Activated CD4-positive, alpha-beta T cell treated with anti-CD3 and anti-CD28 coated beads, Interleukin-2, amount 10 ng/mL, durations not matched to agents 24 days and 14 days (primary cell): ENCODE measurements around the gene TMEM179. TPM values are rescaled to one million over a fixed set of nuclear protein-coding genes. Genes with fewer than 3 reads are reported as not detected.

Source experiments
- DNase-seq: peaks from one replicate; pipeline ENCODE4 v3.0.0; 2022
- H3K27ac Mint-ChIP-seq: one replicate; pipeline ENCODE4 v1.8.0; 2022; ENCODE audit warnings: mild to moderate bottlenecking, mixed read lengths
- H3K27me3 Mint-ChIP-seq: one replicate; pipeline ENCODE4 v1.8.0; 2022; ENCODE audit warnings: mixed read lengths
- H3K36me3 Mint-ChIP-seq: one replicate; pipeline ENCODE4 v1.8.0; 2022; ENCODE audit warnings: low read depth, mild to moderate bottlenecking, mixed read lengths
- H3K4me1 Mint-ChIP-seq: one replicate; pipeline ENCODE4 v1.8.0; 2021; ENCODE audit warnings: mixed read lengths
- H3K4me3 Mint-ChIP-seq: one replicate; pipeline ENCODE4 v1.8.0; 2022; ENCODE audit warnings: mild to moderate bottlenecking, moderate library complexity, mixed read lengths
- H3K9me3 Mint-ChIP-seq: one replicate; pipeline ENCODE4 v1.8.0; 2021; ENCODE audit warnings: mixed read lengths
- intact Hi-C: fragments of 100-400 bp; cut with micrococcal nuclease; formaldehyde crosslinking; loops from one replicate; pipeline ENCODE4 v1.15.1; 2023
- total RNA-seq: library from RNA; stranded (reverse); gene quantifications from 2 replicates; pipeline ENCODE4 v1.2.3, GENCODE V29; 2022

The TMEM179 gene
- total RNA-seq, 1 donor from 2014 or later: 0.28 TPM

- Mint-ChIP-seq H3K4me1 (no peaks in the 10 kb centered on the region), H3K27me3 (peaks cover 2% of the 10 kb centered on the region), H3K36me3 (no peaks in the 10 kb centered on the region), H3K9me3 (no peaks in the 10 kb centered on the region), H3K4me3 (no peak overlapping the region), H3K27ac (no peak overlapping the region)
- DNase-seq: no peak
- intact Hi-C loops: no loop called here
Observed at GRCh38 chr14:104542871-104543830, 61.4 kb downstream of the TMEM179 start.

- DNase-seq: no peak
- peaks cover 2% of the 10 kb centered on the region for H3K27me3 Mint-ChIP-seq
- H3K9me3 Mint-ChIP-seq: no peaks in the 10 kb centered on the region
- peaks cover 2% of the 10 kb centered on the region for H3K4me1 Mint-ChIP-seq
- H3K36me3 Mint-ChIP-seq: no peaks in the 10 kb centered on the region
- intact Hi-C loops: no loop called here
- no peak overlapping the region for H3K4me3 Mint-ChIP-seq
- no peak overlapping the region for H3K27ac Mint-ChIP-seq
Observed at GRCh38 chr14:104541905-104542465, 62.6 kb downstream of the TMEM179 start.

Other genes starting within 250 kb of the TMEM179 start
- gene C14orf180, start 25.0 kb downstream of the TMEM179 start, total RNA-seq: not detected in 2 replicates
- gene INF2, start 84.8 kb upstream of the TMEM179 start, total RNA-seq: 90.9 and 92.3 TPM in 2 replicates
- 0.96 and 1.4 TPM in 2 replicates for gene ADSS1, start 119.5 kb upstream of the TMEM179 start, total RNA-seq
- 117 and 123 TPM in 2 replicates for gene SIVA1, start 148.4 kb upstream of the TMEM179 start, total RNA-seq
- gene AKT1, start 191.0 kb upstream of the TMEM179 start, total RNA-seq: 133 and 143 TPM in 2 replicates
- 4.9 and 5.5 TPM in 2 replicates for gene ZBTB42, start 196.3 kb upstream of the TMEM179 start, total RNA-seq